ENCODE data around the gene DNER.

The DNER gene

DNA sequence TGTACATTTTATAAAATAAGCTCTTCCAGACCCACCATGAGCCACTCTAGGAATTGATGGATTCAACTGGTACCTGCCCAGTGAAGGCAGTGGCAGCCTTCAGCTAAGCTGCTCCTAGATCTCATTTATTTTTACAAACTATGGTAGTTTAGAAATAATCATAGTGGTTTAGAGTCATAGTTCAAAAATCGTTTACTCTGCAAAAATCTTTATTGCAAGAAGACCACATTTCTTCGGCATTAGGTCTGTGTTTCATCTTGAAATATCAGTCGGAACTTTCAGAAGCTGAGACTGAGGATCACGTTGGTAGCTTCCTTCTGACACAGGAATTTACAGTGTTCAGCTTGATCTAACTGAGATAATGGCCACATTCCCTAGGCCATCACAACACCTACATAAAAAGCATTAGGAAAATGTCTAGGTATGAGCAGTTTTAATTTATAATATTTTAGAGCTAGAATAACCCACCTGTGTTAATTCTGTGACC lies 237.0 kb downstream of the DNER start:
- TF ChIP-seq, protein P1, sequence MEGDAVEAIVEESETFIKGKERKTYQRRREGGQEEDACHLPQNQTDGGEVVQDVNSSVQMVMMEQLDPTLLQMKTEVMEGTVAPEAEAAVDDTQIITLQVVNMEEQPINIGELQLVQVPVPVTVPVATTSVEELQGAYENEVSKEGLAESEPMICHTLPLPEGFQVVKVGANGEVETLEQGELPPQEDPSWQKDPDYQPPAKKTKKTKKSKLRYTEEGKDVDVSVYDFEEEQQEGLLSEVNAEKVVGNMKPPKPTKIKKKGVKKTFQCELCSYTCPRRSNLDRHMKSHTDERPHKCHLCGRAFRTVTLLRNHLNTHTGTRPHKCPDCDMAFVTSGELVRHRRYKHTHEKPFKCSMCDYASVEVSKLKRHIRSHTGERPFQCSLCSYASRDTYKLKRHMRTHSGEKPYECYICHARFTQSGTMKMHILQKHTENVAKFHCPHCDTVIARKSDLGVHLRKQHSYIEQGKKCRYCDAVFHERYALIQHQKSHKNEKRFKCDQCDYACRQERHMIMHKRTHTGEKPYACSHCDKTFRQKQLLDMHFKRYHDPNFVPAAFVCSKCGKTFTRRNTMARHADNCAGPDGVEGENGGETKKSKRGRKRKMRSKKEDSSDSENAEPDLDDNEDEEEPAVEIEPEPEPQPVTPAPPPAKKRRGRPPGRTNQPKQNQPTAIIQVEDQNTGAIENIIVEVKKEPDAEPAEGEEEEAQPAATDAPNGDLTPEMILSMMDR (IDR thresholded peaks at IDR 0.05; ENCODE audit: low read depth, low read length): no peak

DNA sequence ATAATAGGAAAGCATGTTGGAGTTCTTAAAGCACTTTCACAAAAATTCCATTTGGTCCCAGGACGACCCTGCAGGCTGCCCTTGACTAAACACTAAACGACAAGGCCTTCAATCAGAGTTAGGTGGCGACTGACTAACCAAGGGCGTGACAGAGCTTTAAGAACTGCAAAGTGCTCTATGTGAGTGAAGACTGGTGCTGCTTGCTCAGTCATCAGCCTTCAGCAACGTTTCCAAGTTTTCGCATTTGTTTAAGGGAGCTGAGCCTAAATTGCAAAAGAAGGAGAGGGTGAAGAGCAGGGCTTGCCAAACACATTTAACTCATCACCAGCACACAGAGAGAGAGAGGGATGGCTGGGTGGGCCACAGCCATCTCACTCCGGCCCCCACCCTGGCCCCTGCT lies 238.6 kb downstream of the DNER start:
- TF ChIP-seq, protein P1 (IDR thresholded peaks at IDR 0.05; ENCODE audit: low read depth, low read length): no peak
- DNase-seq (ENCODE audit: extremely low read depth, low read depth): no peak

More for the DNA sequence above, 237.0 kb downstream of the DNER start:
- DNase-seq (ENCODE audit: extremely low read depth, low read depth): no peak

DNA sequence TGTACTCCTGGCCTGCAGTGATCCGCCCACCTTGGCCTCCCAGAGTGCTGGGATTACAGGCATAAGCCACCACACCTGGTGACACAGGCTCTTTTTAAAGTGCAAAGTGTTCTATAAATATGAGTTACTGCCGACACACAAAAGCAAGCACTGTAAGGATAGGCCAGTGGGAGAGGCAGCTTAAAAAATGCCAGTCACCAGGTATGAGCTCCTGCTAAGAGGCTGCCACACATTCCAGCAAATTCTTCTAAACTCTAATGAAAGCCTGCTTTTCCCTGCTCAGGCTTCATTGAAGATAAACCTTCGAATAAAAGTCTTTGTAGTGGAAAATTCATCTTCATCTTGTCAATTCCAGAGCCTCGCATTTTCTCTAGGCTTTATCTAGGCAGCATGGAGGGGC lies 240.2 kb downstream of the DNER start:
- TF ChIP-seq, protein P1 (IDR thresholded peaks at IDR 0.05; ENCODE audit: low read depth, low read length): no peak
- no peak for DNase-seq (ENCODE audit: extremely low read depth, low read depth)

DNA sequence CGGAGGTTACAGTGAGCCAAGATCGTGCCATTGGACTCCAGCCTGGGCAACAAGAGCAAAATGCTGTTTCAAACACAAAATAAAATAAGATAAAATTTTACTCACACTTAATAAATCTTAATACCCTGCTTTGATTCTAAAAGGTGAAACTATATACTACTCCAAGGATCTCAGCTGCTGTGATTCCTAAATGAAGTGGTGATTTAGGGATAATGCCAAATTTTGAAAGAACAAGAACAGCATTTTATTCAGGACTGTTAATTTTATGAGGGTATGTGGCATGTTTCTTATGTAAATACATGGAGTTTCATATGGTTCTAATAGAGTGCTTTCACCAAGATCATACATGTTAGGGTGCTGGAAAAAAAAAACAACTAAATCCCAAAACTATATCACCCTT lies 243.6 kb downstream of the DNER start:
- no peak for DNase-seq (ENCODE audit: extremely low read depth, low read depth)
- TF ChIP-seq, protein P1 (IDR thresholded peaks at IDR 0.05; ENCODE audit: low read depth, low read length): no peak

DNA sequence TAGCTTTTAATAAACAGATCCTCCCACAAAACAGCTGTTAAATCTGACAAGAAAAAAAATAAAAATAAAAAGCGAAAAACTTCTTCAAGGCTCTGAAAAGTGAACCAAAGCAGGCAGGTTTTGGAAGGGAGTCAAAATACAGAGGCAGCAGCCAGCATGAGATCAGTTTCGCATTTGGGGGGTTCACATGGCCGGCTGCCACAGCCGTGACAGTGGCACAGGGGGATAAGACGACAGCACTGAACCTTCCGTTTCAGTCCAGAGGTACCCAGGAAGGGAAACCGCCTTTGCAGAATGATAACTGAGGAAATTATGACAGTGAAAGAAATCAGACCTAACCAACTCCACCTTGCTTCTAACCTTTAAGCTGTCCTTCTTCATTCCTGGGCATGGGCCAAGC lies 246.6 kb downstream of the DNER start:
- TF ChIP-seq, protein P1 (IDR thresholded peaks at IDR 0.05; ENCODE audit: low read depth, low read length): no peak
- no peak for DNase-seq (ENCODE audit: extremely low read depth, low read depth)

DNA sequence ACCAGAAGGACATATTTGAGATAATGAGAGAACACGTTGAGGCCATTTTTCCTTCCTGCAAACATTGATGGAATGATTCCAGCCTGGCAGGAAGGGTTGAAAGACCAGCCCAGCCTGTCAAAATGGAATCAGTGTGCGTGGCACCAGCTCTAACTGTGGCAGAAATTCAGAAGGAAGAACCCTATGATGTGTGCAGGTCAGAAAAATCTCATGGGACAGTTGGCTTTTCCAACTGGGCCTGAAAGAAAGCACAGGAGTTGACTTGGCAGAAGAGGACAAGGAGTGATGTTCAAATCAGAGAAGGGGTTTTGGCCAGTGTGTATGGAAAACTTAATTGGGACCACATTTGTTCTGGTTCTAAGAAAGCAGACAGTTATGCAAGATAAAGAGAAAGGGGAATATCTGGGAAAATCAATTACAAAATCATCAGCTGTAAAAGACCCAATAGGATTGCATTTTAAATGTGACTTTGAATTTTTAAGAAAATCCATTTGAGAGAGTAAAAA lies 250.5 kb downstream of the DNER start:
- TF ChIP-seq, protein P1 (IDR thresholded peaks at IDR 0.05; ENCODE audit: low read depth, low read length): no peak
- DNase-seq (ENCODE audit: extremely low read depth, low read depth): no peak

DNA sequence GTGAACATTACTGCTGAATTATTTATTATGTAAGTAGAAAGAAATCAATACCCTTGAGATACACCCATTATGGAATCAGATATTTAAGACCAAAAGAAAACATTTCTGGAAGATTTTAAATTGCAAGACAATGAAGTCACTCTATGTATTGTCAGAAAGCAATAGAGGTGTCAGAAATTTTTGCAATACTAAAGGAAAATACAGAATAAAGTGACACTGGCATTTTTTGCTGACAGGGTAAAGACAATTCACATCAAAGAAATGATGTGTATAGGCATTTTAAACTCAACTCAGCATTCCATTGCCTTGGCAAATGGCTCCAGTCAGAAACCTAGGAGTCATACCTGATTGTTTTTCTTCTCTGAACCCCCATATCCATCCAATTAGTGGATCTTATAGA lies 252.2 kb downstream of the DNER start:
- TF ChIP-seq, protein P1 (IDR thresholded peaks at IDR 0.05; ENCODE audit: low read depth, low read length): no peak
- no peak for DNase-seq (ENCODE audit: extremely low read depth, low read depth)
